ENCODE measurements around the gene WWC2. TPM values are rescaled to one million over a fixed set of nuclear protein-coding genes. Genes with fewer than 3 reads are reported as not detected.

The WWC2 gene
- total RNA-seq, 1 experiment from 2014 or later, result 82.8 TPM

- Histone ChIP-seq H3K4me1 (ENCODE audit: insufficient read depth, low read length, poor library complexity, severe bottlenecking) (peaks cover 52% of the 10 kb centered on the region), H3K9me3 (ENCODE audit: low read depth, low read length, poor library complexity, severe bottlenecking) (no peaks in the 10 kb centered on the region), H3K27ac (ENCODE audit: low read depth, low read length, poor library complexity, severe bottlenecking) (no peak overlapping the region), H3K4me3 (ENCODE audit: low read depth, low read length, poor library complexity, severe bottlenecking) (no peak overlapping the region), H3K36me3 (ENCODE audit: insufficient read depth, low read length, poor library complexity, severe bottlenecking) (no peaks in the 10 kb centered on the region), H3K27me3 (replicated peaks; ENCODE audit: insufficient read depth, low read depth, low read length, poor library complexity) (no peaks in the 10 kb centered on the region)
- intact Hi-C loops (cut with micrococcal nuclease; ENCODE audit: unreplicated experiment), result no loop called here
- BruUV-seq (replicated peaks), result no TSS peak
- DNase-seq (ENCODE audit: low spot score), result no peak
- TF ChIP-seq CTCF (conservative IDR thresholded peaks at IDR 0.05; ENCODE audit: low read depth, low read length) (no peak), EZH2 (IDR thresholded peaks at IDR 0.05; ENCODE audit: borderline replicate concordance, low read depth, low read length, poor library complexity, severe bottlenecking) (no peak)
- ChIA-PET CTCF (no interaction called here), POLR2A (ENCODE audit: low non-redundant PET) (no interaction called here)
Observed at GRCh38 chr4:183105092-183105491, 6.0 kb downstream of the WWC2 start.

- CTCF ChIA-PET, result no interaction called here
- intact Hi-C loops (cut with micrococcal nuclease; ENCODE audit: unreplicated experiment), result no loop called here
- no TSS peak for BruUV-seq (replicated peaks)
Observed at GRCh38 chr4:183106839-183107238, 7.8 kb downstream of the WWC2 start.

GRCh38 chr4:183107891-183108459 lies 8.9 kb downstream of the WWC2 start:
- no peaks in the 10 kb centered on the region for H3K27me3 ChIP-seq (replicated peaks; ENCODE audit: insufficient read depth, low read depth, low read length, poor library complexity)
- intact Hi-C loops (cut with micrococcal nuclease; ENCODE audit: unreplicated experiment), result no loop called here
- TF ChIP-seq CTCF (conservative IDR thresholded peaks at IDR 0.05; ENCODE audit: low read depth, low read length) (no peak), EZH2 (IDR thresholded peaks at IDR 0.05; ENCODE audit: borderline replicate concordance, low read depth, low read length, poor library complexity, severe bottlenecking) (no peak)
- ChIA-PET CTCF (no interaction called here), POLR2A (ENCODE audit: low non-redundant PET) (interaction anchor here (0.6 kb wide), 1 partner anchor 51 kb away, joined by 6 read pairs; no protein-coding TSS in a partner anchor)
- no peaks in the 10 kb centered on the region for H3K36me3 ChIP-seq (ENCODE audit: insufficient read depth, low read length, poor library complexity, severe bottlenecking)
- H3K4me3 ChIP-seq (ENCODE audit: low read depth, low read length, poor library complexity, severe bottlenecking), result no peak overlapping the region
- H3K27ac ChIP-seq (ENCODE audit: low read depth, low read length, poor library complexity, severe bottlenecking), result no peak overlapping the region
- peaks cover 28% of the 10 kb centered on the region for H3K4me1 ChIP-seq (ENCODE audit: insufficient read depth, low read length, poor library complexity, severe bottlenecking)
- DNase-seq (ENCODE audit: low spot score), result no peak
- no TSS peak for BruUV-seq (replicated peaks)
- no peaks in the 10 kb centered on the region for H3K9me3 ChIP-seq (ENCODE audit: low read depth, low read length, poor library complexity, severe bottlenecking)

More at GRCh38 chr4:183106839-183107238, 7.8 kb downstream of the WWC2 start:
- H3K9me3 ChIP-seq (ENCODE audit: low read depth, low read length, poor library complexity, severe bottlenecking), result no peaks in the 10 kb centered on the region
- H3K27ac ChIP-seq (ENCODE audit: low read depth, low read length, poor library complexity, severe bottlenecking), result no peak overlapping the region
- H3K4me1 ChIP-seq (ENCODE audit: insufficient read depth, low read length, poor library complexity, severe bottlenecking), result peaks cover 39% of the 10 kb centered on the region
- no peaks in the 10 kb centered on the region for H3K36me3 ChIP-seq (ENCODE audit: insufficient read depth, low read length, poor library complexity, severe bottlenecking)
- POLR2A ChIA-PET (ENCODE audit: low non-redundant PET), result no interaction called here
- TF ChIP-seq EZH2 (IDR thresholded peaks at IDR 0.05; ENCODE audit: borderline replicate concordance, low read depth, low read length, poor library complexity, severe bottlenecking) (no peak), CTCF (conservative IDR thresholded peaks at IDR 0.05; ENCODE audit: low read depth, low read length) (0 out of 2 replicates have a peak, but pooled peaks have one; percentile 6)
- DNase-seq (ENCODE audit: low spot score), result no peak
- no peak overlapping the region for H3K4me3 ChIP-seq (ENCODE audit: low read depth, low read length, poor library complexity, severe bottlenecking)
- H3K27me3 ChIP-seq (replicated peaks; ENCODE audit: insufficient read depth, low read depth, low read length, poor library complexity), result no peaks in the 10 kb centered on the region
